ENCODE measurements around the gene MCOLN1.
"Not testable (repeated sequence)": the region's sequence is repeated elsewhere in the genome, so short reads cannot be mapped to it uniquely, and the experiment has no call there.

The MCOLN1 gene

GRCh38 chr19:7524992-7525739 is 2.7 kb downstream of the MCOLN1 start:
- no peak for DNase-seq (ENCODE audit: low read depth)

DNA sequence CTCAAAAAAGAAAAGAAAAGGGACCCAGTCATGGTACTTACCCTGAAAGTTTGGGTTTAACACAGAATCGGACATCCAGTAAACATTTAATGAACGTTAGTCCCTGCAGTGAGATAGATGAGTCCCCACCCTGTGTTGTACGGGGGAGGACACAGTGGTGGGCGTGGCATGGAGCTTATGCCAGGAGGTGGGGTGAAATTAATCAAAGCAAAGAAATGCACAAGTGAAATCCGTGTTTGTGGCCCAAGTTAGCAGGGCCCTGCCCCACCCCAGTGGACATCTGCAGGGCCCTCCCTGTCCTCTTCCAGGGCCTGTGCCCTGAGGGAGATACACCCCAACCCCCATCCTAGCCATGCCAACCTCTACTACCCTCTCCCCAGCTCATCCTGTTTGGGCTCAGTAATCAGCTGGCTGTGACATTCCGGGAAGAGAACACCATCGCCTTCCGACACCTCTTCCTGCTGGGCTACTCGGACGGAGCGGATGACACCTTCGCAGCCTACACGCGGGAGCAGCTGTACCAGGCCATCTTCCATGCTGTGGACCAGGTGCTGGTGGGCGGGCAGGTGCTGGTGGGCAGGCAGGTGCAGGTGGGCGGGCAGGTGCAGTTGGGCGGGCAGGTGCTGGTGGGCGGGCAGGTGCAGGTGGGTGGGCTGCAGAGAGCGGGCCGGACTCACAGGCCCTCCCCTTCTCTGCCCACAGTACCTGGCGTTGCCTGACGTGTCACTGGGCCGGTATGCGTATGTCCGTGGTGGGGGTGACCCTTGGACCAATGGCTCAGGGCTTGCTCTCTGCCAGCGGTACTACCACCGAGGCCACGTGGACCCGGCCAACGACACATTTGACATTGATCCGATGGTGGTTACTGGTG is 3.9 kb downstream of the MCOLN1 start:
- DNase-seq (ENCODE audit: low read depth) = no peak

DNA sequence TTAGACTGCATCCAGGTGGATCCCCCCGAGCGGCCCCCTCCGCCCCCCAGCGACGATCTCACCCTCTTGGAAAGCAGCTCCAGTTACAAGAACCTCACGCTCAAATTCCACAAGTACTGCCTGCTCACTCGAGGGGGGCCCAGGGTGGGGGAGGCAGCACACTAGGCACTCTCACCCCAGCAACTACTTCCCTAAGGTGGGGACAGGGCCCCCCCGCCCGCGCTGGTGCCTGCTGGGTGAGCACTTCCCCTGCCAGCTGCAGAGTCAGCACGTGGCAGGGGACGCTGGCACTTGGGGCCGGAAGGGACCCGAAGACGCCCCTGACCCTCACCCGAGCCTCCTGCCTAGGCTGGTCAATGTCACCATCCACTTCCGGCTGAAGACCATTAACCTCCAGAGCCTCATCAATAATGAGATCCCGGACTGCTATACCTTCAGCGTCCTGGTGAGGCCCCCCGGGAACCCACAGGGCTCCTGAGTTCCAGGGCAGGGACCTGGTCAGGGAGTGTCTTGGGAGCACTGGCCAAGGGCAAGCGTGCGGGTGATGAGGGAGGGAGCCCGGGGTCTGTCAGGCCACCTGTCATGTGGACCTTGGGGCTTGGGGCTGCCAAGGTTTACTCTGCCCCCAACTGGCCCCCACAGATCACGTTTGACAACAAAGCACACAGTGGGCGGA is 5.2 kb downstream of the MCOLN1 start:
- DNase-seq (ENCODE audit: low read depth) = no peak

- no peak for DNase-seq (ENCODE audit: low read depth)
Observed at GRCh38 chr19:7528192-7528519, 5.7 kb downstream of the MCOLN1 start.

GRCh38 chr19:7528522-7529245 is 6.3 kb downstream of the MCOLN1 start:
- no peak for DNase-seq (ENCODE audit: low read depth)

DNA sequence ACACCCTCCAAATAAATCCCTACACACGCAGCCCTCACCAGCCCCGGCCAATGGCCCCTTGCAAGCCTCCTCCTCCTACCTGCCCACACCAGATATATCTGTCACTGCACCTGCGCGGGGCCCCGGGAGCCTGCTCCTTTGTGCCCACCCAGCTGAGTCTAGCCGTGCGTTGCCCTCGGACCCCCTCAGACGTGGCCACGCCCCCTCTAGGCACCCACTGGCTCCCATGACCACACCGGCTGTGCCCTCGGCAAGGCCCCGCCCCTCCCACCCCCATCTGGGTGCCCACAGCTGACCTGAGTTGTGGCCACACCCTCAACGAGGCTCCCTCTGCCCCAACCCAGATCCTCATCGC is 6.8 kb downstream of the MCOLN1 start:
- DNase-seq (ENCODE audit: low read depth) = no peak

GRCh38 chr19:7529610-7530490 is 7.4 kb downstream of the MCOLN1 start:
- DNase-seq (ENCODE audit: low read depth) = no peak

DNA sequence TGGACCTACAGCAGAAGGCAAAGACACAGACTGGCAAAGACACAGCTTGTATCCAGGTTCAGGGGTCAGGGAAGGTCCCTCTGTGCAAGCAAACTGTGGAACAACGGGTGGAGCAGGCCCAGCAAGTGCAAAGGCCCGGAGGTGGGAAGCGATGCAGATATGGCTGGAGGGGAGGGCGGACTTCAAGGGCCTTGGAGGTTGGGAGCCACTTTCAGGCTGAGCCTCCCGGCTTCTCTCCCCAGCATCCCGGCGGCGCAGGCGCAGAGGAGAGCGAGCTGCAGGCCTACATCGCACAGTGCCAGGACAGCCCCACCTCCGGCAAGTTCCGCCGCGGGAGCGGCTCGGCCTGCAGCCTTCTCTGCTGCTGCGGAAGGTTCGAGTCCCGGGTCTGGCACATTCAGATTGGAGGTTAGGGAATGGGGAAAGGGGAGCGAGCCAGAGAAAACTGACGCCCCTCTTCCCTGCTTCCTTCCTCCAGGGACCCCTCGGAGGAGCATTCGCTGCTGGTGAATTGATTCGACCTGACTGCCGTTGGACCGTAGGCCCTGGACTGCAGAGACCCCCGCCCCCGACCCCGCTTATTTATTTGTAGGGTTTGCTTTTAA is 11.0 kb downstream of the MCOLN1 start:
- DNase-seq (ENCODE audit: low read depth) = no peak

DNA sequence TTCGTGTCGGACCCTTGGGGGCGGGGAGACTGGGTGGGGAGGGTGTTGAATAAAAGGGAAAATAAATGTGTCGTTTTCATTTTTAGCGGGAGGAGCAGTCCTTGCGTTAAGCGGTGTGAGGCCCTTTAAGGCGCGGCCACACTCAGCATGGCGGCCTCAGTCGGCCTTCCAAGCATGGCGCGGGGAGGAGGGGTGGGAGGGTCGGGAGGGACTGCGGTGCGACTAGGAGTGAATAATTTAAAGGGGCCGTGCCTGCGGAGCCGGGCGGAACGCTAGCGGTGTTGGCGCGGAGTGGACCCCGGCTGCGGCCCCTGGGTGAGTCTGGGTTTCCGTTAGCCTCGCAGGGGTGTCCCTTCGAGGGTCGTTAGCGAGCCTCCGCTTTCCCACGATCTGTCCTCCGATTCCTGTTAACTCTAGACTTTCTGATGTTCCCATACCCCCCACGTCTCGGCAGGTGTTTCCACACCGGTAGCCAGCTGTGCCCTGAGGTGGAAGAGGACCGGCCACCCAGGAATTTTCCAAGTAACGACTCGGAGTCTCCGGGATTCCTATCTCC is 11.6 kb downstream of the MCOLN1 start:
- no peak for DNase-seq (ENCODE audit: low read depth)

- DNase-seq (ENCODE audit: low read depth) = peak; percentile 51
Observed at GRCh38 chr19:7534531-7535046, 12.2 kb downstream of the MCOLN1 start.

- DNase-seq (ENCODE audit: low read depth) = peak; percentile 60
Observed at GRCh38 chr19:7535047-7535997, 12.9 kb downstream of the MCOLN1 start, which contains the start of gene PNPLA6. TSS of gene PNPLA6 (plus strand) at chr19:7535717. CDS start at chr19:7535789, 72 bp downstream.

- DNase-seq (ENCODE audit: low read depth) = no peak
Observed at GRCh38 chr19:7535998-7536695, 13.7 kb downstream of the MCOLN1 start.

DNA sequence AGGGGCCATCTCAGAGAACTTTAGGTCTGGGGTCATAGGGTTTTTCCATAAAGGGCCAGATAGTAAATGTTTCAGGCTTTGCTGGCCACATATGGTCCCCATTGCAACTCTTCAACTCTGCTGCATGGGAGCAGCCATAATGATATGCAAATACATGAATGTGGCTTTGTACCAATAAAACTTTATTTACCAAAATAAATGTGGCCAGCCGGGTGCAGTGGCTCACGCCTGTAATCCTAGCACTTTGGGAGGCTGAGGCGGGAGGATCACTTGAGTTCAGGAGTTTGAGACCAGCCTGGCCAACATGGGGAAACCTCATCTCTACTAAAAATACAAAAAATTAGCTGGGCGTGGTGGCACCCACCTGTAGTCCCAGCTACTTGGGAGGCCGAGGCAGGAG is 16.6 kb downstream of the MCOLN1 start:
- not testable (repeated sequence) for DNase-seq (ENCODE audit: low read depth)

DNA sequence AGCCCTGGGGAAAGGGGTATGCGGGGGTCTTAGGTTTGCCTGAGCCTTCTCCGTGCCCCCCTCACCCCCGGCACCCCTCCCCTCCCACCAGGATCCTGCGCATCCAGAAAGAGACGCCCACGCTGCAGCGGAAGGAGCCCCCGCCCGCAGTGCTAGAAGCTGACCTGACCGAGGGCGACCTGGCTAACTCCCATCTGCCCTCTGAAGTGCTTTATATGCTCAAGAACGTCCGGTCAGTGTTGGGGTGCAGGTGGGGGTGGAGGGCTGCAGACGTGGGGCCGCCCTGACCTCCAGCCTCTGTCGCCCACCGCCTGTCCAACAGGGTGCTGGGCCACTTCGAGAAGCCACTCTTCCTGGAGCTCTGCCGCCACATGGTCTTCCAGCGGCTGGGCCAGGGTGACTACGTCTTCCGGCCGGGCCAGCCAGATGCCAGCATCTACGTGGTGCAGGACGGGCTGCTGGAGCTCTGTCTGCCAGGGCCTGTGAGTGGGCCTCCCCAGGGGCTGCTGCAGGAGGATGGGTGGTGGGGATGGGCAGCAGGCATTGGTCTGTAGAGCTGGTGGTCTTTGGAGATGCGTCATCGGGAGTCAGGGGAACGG is 17.5 kb downstream of the MCOLN1 start:
- DNase-seq (ENCODE audit: low read depth) = no peak

DNA sequence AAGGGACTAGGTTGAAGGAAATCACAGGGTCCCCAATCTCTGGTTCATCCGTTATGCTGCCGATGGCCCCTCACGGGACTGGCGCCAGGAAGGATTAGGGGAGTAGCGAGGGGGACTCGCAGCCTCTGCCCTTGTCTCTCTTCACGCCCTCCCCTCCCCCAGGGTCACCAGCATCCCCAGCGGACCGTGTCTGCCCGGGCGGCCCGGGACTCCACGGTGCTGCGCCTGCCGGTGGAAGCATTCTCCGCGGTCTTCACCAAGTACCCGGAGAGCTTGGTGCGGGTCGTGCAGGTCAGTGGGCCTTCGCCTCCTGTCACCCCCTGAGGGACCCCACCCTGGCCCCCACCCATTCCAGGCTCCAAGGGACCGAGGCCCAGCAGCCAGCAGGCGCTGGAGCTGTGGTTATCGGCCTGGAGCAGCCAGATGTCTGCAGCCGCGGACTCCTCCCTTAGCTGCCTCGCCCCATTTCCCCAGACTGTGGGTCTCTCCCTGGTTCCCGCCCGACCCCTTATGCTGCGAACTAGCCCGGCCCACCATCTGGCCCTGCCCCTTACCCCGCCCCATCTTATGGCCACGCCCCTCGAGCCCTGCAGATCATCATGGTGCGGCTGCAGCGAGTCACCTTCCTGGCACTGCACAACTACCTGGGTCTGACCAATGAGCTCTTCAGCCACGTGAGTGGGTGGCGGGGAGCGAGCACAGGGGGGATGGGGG is 18.5 kb downstream of the MCOLN1 start:
- no peak for DNase-seq (ENCODE audit: low read depth)

DNA sequence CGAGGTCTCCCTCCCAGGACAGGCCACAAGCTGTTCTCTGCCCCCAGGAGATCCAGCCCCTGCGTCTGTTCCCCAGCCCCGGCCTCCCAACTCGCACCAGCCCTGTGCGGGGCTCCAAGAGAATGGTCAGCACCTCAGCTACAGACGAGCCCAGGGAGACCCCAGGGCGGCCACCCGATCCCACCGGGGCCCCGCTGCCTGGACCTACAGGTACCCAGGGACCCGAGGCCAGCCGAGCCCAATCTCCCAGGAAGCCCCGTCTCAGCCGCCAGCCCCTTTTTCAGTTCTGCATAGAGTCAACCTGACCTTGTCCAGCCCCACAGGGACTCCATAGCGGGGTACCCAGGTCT is 19.0 kb downstream of the MCOLN1 start:
- DNase-seq (ENCODE audit: low read depth) = no peak

- DNase-seq (ENCODE audit: low read depth) = no peak
Observed at GRCh38 chr19:7541828-7542443, 19.5 kb downstream of the MCOLN1 start.

All from HS-27A (cell line).